Cardiac fibroblast (primary cell): ENCODE measurements around the gene TEX28.
A peak's percentile ranks its signal among the peaks of the same experiment; 100 is the strongest.

Experiments
- DNase-seq, 2 donors: peaks; one replicate each; pipeline versions ENCODE4 v3.0.0 to v3.0.0-alpha.2; 2010; ENCODE audit warnings: low read depth in 2 of 2
- H3K4me3 ChIP-seq, 2 donors: replicated peaks in 1 of 2; 1 replicate in 1 of 2; 2 replicates in 1 of 2; pipeline ENCODE4 v1.5.1; 2011; ENCODE audit warnings: low read depth in 2 of 2, low read length in 2 of 2, mild to moderate bottlenecking in 2 of 2, moderate library complexity in 1 of 2
- TF ChIP-seq, protein P1 (sequence below): IDR thresholded peaks from one replicate; pipeline ENCODE4 v1.5.1; 2011; ENCODE audit warnings: low read depth, mild to moderate bottlenecking, low read length, inconsistent platforms

TEX28 gene

DNA sequence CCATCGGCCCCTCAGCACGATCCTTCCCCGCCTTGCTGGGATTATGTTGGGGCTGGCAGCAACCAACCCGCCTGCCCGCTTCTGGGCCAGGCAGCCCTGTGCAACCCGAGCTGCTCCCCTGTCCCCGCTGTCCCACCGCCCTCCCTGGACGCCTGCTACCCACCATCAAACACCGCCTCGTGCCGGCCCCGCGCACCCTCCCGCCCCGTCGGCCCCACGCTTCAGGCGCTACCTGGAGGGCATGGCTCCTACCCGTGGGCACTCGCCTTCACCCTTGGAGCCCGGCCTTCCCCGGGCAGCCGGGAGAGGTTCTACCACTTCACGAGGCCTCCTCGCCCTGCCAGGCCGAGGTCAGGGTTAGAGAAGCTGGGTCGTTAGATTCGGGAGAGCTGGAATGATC is 37.6 kb upstream of the TEX28 start:
- H3K4me3 ChIP-seq = no peak overlapping the region
- TF ChIP-seq, protein P1, sequence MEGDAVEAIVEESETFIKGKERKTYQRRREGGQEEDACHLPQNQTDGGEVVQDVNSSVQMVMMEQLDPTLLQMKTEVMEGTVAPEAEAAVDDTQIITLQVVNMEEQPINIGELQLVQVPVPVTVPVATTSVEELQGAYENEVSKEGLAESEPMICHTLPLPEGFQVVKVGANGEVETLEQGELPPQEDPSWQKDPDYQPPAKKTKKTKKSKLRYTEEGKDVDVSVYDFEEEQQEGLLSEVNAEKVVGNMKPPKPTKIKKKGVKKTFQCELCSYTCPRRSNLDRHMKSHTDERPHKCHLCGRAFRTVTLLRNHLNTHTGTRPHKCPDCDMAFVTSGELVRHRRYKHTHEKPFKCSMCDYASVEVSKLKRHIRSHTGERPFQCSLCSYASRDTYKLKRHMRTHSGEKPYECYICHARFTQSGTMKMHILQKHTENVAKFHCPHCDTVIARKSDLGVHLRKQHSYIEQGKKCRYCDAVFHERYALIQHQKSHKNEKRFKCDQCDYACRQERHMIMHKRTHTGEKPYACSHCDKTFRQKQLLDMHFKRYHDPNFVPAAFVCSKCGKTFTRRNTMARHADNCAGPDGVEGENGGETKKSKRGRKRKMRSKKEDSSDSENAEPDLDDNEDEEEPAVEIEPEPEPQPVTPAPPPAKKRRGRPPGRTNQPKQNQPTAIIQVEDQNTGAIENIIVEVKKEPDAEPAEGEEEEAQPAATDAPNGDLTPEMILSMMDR = no peak
- no peak for DNase-seq

DNA sequence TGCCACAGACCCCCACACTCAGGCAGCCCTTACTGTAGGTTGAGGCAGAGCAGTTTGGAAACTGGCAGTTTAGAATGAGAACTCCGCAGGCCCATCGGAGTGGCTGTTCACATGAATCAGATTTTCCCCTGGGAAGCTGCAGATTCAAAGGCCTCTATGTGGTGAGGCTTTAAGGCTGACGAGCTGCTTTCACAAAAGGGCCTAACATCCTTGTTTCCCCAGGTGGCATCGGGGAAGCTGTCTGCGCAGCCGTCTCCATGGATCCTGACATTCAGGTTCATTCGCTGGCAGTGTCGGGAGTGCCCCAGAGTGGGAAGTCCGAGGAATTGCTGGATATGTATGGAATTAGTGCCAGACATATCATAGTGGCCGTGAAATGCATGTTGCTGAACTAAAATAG is 34.4 kb upstream of the TEX28 start:
- peak in 1 of 2 donors; percentile 25 for DNase-seq
- TF ChIP-seq, protein P1 = no peak
- H3K4me3 ChIP-seq = no peak overlapping the region

DNA sequence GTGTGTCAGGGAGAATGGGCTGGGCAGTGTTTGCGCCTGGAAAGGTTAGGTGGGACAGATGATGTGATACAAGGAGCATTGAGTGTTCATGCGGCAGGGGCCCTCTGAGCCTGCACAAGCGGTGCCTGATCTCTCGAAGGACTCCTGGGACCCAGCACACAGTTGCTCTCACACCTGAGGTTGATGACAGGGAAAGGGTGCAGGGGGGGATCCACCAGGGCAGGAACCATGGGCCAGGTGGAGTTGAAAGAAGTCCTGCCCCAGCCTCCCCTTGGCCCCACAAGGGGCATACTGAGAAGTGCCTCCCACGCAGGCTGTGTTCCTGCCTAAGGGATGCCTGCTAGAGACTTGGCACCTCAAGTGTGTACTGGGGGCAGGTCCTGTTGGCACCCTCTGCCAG is 33.7 kb upstream of the TEX28 start:
- no peak for DNase-seq
- TF ChIP-seq, protein P1 = no peak
- no peak overlapping the region for H3K4me3 ChIP-seq

DNA sequence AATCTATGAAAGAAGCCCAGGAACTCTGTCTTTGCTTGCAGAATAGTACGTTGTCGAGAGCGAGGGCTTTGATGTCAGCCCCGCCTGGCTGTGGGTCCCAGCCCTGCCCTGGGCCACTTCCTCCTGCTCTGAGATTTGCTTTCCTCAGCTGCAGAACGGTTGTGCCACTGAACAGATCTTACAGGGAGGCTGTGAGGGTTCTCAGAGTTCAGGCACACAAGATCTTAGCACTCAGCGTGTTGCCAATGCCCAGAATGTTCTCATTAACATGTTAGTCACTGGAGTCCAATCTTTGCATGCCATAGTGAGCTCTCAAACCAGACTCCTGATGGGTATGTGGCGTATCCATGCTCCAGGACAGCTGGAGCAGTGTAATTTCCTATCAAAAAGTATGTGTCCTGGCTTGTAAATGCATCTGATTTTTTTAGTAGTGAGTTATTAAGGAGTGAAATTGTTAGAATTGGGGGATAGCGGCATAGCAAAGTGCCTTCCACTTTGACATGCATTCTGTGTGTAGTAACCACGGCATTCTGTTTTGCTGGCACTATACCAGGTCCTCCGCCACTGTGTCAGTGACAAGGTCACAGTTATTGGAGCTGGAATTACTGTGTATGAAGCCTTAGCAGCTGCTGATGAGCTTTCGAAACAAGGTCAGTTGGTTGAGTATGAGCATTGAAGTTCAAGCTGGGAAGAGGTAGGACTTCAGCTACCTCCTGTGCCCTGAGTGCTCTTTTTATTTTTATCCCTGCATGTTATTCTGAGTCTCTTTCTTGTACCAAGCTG is 32.3 kb upstream of the TEX28 start:
- peak; percentile 18 for DNase-seq
- TF ChIP-seq, protein P1 = no peak
- no peak overlapping the region for H3K4me3 ChIP-seq

DNA sequence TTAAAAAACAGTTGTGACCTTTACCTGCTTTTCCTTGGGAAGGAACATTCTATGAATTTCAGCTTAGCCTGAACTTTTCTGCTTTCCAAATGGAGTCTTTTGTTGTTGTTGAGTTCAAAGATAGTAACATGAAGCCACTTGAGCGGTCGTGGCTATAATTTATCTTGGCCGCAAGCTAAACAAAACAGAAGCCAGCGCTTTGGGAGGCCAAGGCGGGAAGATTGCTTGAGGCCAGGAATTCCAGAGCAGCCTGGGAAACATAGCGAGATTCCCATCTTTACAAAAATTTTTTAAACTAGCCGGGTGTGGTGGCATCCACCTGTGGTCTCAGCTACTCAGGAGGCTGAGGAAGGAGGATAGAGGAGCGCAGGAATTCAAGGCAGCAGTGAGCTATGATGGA is 30.6 kb upstream of the TEX28 start:
- TF ChIP-seq, protein P1 = no peak
- H3K4me3 ChIP-seq = no peak overlapping the region
- DNase-seq = peak; percentile 16 to 42

DNA sequence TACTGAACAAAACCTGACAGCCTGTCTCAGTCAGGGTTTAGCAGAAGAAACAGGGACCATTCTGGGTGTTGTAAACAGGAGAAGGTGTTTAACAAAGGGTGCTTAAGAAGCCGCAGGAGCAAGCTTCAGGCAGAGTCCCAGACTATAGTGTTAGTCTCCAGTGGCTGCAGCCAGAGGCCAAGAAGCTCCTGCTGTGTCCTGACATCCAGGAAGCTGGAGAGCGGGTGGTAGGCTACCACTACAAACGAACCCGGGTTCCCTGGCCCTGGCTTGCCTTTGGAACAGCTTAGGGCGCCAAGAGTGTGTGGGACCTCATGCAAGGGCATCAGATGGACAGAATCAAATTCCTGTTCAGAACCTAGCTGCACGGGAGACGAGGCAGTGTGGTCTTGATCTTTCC is 28.6 kb upstream of the TEX28 start:
- TF ChIP-seq, protein P1 = no peak
- DNase-seq = no peak

DNA sequence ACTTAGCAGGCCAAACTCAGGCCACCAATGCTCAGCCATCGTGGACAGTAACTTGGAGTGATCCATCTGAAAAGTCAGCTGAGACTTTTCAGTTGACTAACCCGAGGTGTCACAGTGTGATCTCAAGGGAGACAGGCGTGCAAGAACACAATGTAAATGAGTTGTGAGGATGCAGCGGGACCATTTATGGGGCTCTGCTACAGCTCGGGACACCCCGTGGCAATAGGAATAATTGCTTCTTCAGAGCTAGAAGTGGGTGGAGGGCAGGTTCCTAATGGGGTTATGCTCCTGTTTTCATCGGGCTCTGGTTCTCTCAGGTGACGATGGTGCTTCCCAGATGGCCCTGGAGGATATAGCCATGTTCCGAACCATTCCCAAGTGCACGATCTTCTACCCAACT is 28.0 kb upstream of the TEX28 start:
- TF ChIP-seq, protein P1 = no peak
- no peak overlapping the region for H3K4me3 ChIP-seq
- no peak for DNase-seq

More for the DNA sequence above, 28.6 kb upstream of the TEX28 start:
- H3K4me3 ChIP-seq = no peak overlapping the region
